HepG2 (cell line): ENCODE data around the gene MLYCD. TPM values are rescaled to one million over a fixed set of nuclear protein-coding genes. Genes with fewer than 3 reads are reported as not detected.

ENCODE experiments used
- ARID4A ChIP-seq: sonication (generic); formaldehyde crosslinking; IDR thresholded peaks from 2 replicates; pipeline ENCODE4 v1.5.0; 2020; ENCODE audit warnings: mild to moderate bottlenecking, missing genetic modification reagents, borderline replicate concordance
- ARID5B ChIP-seq: IDR thresholded peaks from 2 replicates; pipeline ENCODE4 v1.4.0; 2020; ENCODE audit warnings: mild to moderate bottlenecking, missing genetic modification reagents
- GATA4 ChIP-seq: sonication (generic); IDR thresholded peaks from 2 replicates; pipeline ENCODE4 v1.6.1; 2016; ENCODE audit warnings: antibody characterized with exemption, low read depth, borderline replicate concordance
- HIC2 ChIP-seq: sonication (generic); formaldehyde crosslinking; IDR thresholded peaks from 2 replicates; pipeline ENCODE4 v1.9.0; 2022; ENCODE audit warnings: low read depth, missing genetic modification reagents
- HMG20A ChIP-seq: IDR thresholded peaks from 2 replicates; pipeline ENCODE4 v1.6.1; 2016; ENCODE audit warnings: borderline replicate concordance
- KAT8 ChIP-seq: IDR thresholded peaks from 2 replicates; pipeline ENCODE4 v1.6.1; 2016; ENCODE audit warnings: missing genetic modification reagents, missing compliant biosample characterization
- KDM6A ChIP-seq: IDR thresholded peaks from 2 replicates; pipeline ENCODE4 v1.6.1; 2016; ENCODE audit warnings: low read depth
- POLR2A ChIP-seq, 2 experiments: IDR thresholded peaks; 2 replicates each; pipeline ENCODE4 v1.6.1; 2011; ENCODE audit warnings: low read depth in 2 of 2, low read length in 2 of 2, mild to moderate bottlenecking in 1 of 2, moderate library complexity in 1 of 2; ENCODE audit not compliant: insufficient read depth in 1 of 2
- SOX5 ChIP-seq: IDR thresholded peaks from 2 replicates; pipeline ENCODE4 v1.6.1; 2016; ENCODE audit warnings: borderline replicate concordance
- TCF12 ChIP-seq, 2 experiments: fragments of 450-650 bp in 1 of 2; sonication (generic) in 1 of 2; formaldehyde crosslinking in 1 of 2; IDR thresholded peaks; 2 replicates each; pipeline versions ENCODE4 v1.6.1 to v1.8.0; 2017 to 2022; ENCODE audit warnings: antibody characterized with exemption in 1 of 2, mild to moderate bottlenecking in 1 of 2, missing genetic modification reagents in 1 of 2, moderate library complexity in 1 of 2
- TFE3 ChIP-seq: IDR thresholded peaks from 2 replicates; pipeline ENCODE4 v1.6.1; 2016
- ZNF224 ChIP-seq: sonication (generic); formaldehyde crosslinking; IDR thresholded peaks from 2 replicates; pipeline ENCODE4 v1.5.0; 2020; ENCODE audit warnings: mild to moderate bottlenecking, missing genetic modification reagents
- ZNF501 ChIP-seq: sonication (generic); formaldehyde crosslinking; IDR thresholded peaks from 2 replicates; pipeline ENCODE4 v1.5.1; 2020; ENCODE audit warnings: mild to moderate bottlenecking, moderate library complexity, missing genetic modification reagents
- ZNF7 ChIP-seq: IDR thresholded peaks from 2 replicates; pipeline ENCODE4 v1.6.1; 2016; ENCODE audit warnings: missing biosample characterization, missing genetic modification reagents
- ZNF841 ChIP-seq: sonication (generic); formaldehyde crosslinking; IDR thresholded peaks from 2 replicates; pipeline ENCODE4 v1.8.1; 2023; ENCODE audit warnings: missing genetic modification reagents, borderline replicate concordance
- ZNF883 ChIP-seq: sonication (generic); formaldehyde crosslinking; IDR thresholded peaks from 2 replicates; pipeline ENCODE4 v1.5.1; 2020; ENCODE audit warnings: mild to moderate bottlenecking, missing genetic modification reagents; ENCODE audit errors: not compliant biosample characterization
- polyA plus RNA-seq, 8 experiments: library from polyadenylated mRNA; depleted of rRNA in 3 of 8; stranded (reverse) in 7 of 8; unstranded in 1 of 8; fragments of >200 nt; fragmentation: Illumina TruSeq in 4 of 8; extraction: Trizol in 4 of 8; gene quantifications; 2 replicates each; pipeline versions ENCODE4 v1.2.1 to v1.2.3, GENCODE V29; 2011 to 2016; ENCODE audit warnings: low read depth in 4 of 8, missing spikeins in 1 of 8, mixed read lengths in 1 of 8; ENCODE audit not compliant: insufficient read depth in 1 of 8
- total RNA-seq, 5 experiments: library from RNA; depleted of rRNA; stranded (reverse); fragments of >200 nt; fragmentation: Illumina TruSeq; extraction: Trizol; gene quantifications; 2 replicates each; pipeline ENCODE4 v1.2.3, GENCODE V29; 2016; ENCODE audit warnings: low read depth in 1 of 5

Gene MLYCD
- total and polyA plus RNA-seq, 2 of the 13 experiments (the other 11 are each of a cell fraction or from before 2014, with no cell fraction given): 1.8 to 4.0 TPM

GRCh38 chr16:83948914-83949723 is 50.2 kb downstream of the MLYCD start (continued):
- peak; percentile 73; the same call in 1 of the 2 replicates for TF ChIP-seq SOX5
- TF ChIP-seq ZNF7 (CRISPR knock-in tag): peak; percentile 100
- no peak for TF ChIP-seq POLR2A (IDR thresholded peaks at IDR 0.05; ENCODE audit: insufficient read depth in 1 of 2, low read depth in 2 of 2, low read length in 2 of 2)
- no peak for TF ChIP-seq ZNF841 (CRISPR knock-in tag)
- TF ChIP-seq ZNF501: peak; percentile 47; the same call in 1 of the 2 replicates
- no peak for TF ChIP-seq ZNF883 (CRISPR knock-in tag)
- TF ChIP-seq TFE3 (CRISPR knock-in tag): peak; percentile 67; the same call in 1 of the 2 replicates
- TF ChIP-seq KAT8 (CRISPR knock-in tag): peak; percentile 23; the same call in 1 of the 2 replicates
- peak; percentile 88 for TF ChIP-seq HMG20A (CRISPR knock-in tag)
- peak; percentile 59; the same call in 1 of the 2 replicates for TF ChIP-seq HIC2 (CRISPR knock-in tag)
- peak; percentile 92 for TF ChIP-seq ARID5B (CRISPR knock-in tag)
- TF ChIP-seq ARID4A (CRISPR knock-in tag): peak; percentile 70; the same call in 1 of the 2 replicates
- peak; percentile 74; the same call in 1 of the 2 replicates for TF ChIP-seq GATA4
- no peak for TF ChIP-seq TCF12 (IDR thresholded peaks at IDR 0.05)
- 0 out of 2 replicates have a peak, but pooled peaks have one; percentile 49 for TF ChIP-seq TCF12 (CRISPR knock-in tag; IDR thresholded peaks at IDR 0.05)
- no peak for TF ChIP-seq ZNF224 (CRISPR knock-in tag)
- TF ChIP-seq KDM6A (CRISPR knock-in tag): peak; percentile 66
